ENCODE results near the gene STAB1.

STAB1 gene

GRCh38 chr3:52454250-52454937 is 40.7 kb upstream of the STAB1 start:
- Histone ChIP-seq H3K27ac (ENCODE audit: low read length) (peak overlapping the region; percentile 84), H3K36me3 (ENCODE audit: control insufficient read depth in 1 of 2, insufficient read depth in 2 of 2, low read length in 2 of 2) (peaks cover 12 to 19% of the 10 kb centered on the region in 2 donors), H3K9me3 (ENCODE audit: control insufficient read depth in 1 of 2, low read length in 2 of 2) (no peaks in the 10 kb centered on the region), H3K4me1 (ENCODE audit: control insufficient read depth in 1 of 2, insufficient read depth in 2 of 2, low read length in 2 of 2) (peaks cover 0 to 19% of the 10 kb centered on the region in 2 donors), H3K27me3 (ENCODE audit: low read depth, low read length) (no peaks in the 10 kb centered on the region), H3K4me3 (ENCODE audit: low read depth in 1 of 2, low read length in 2 of 2) (peak overlapping the region; percentile 74 to 86)

GRCh38 chr3:52454938-52455282 is 40.2 kb upstream of the STAB1 start:
- H3K4me1 ChIP-seq (ENCODE audit: control insufficient read depth in 1 of 2, insufficient read depth in 2 of 2, low read length in 2 of 2) = peaks cover 0 to 19% of the 10 kb centered on the region in 2 donors
- peaks cover 17 to 19% of the 10 kb centered on the region in 2 donors for H3K36me3 ChIP-seq (ENCODE audit: control insufficient read depth in 1 of 2, insufficient read depth in 2 of 2, low read length in 2 of 2)
- no peaks in the 10 kb centered on the region for H3K9me3 ChIP-seq (ENCODE audit: control insufficient read depth in 1 of 2, low read length in 2 of 2)
- peak overlapping the region; percentile 84 for H3K27ac ChIP-seq (ENCODE audit: low read length)
- peak overlapping the region; percentile 74 to 86 for H3K4me3 ChIP-seq (ENCODE audit: low read depth in 1 of 2, low read length in 2 of 2)
- H3K27me3 ChIP-seq (ENCODE audit: low read depth, low read length) = no peaks in the 10 kb centered on the region

GRCh38 chr3:52455283-52456168 is 39.6 kb upstream of the STAB1 start, which contains the start of gene NISCH:
NISCH (plus strand) TSS chr3:52455604; CDS start chr3:52455642, 38 bp downstream.
- H3K27ac ChIP-seq (ENCODE audit: low read length) = peak within 1 kb of the TSS; percentile 84
- no peaks in the 10 kb centered on the region for H3K9me3 ChIP-seq (ENCODE audit: control insufficient read depth in 1 of 2, low read length in 2 of 2)
- no peaks in the 10 kb centered on the region for H3K27me3 ChIP-seq (ENCODE audit: low read depth, low read length)
- H3K36me3 ChIP-seq (ENCODE audit: control insufficient read depth in 1 of 2, insufficient read depth in 2 of 2, low read length in 2 of 2) = peaks cover 20 to 23% of the 10 kb centered on the region in 2 donors
- H3K4me1 ChIP-seq (ENCODE audit: control insufficient read depth in 1 of 2, insufficient read depth in 2 of 2, low read length in 2 of 2) = peaks cover 0 to 19% of the 10 kb centered on the region in 2 donors
- H3K4me3 ChIP-seq (ENCODE audit: low read depth in 1 of 2, low read length in 2 of 2) = peak within 1 kb of the TSS; percentile 74 to 86

GRCh38 chr3:52456169-52456799 is 38.9 kb upstream of the STAB1 start:
- peaks cover 0 to 19% of the 10 kb centered on the region in 2 donors for H3K4me1 ChIP-seq (ENCODE audit: control insufficient read depth in 1 of 2, insufficient read depth in 2 of 2, low read length in 2 of 2)
- peaks cover 26 to 31% of the 10 kb centered on the region in 2 donors for H3K36me3 ChIP-seq (ENCODE audit: control insufficient read depth in 1 of 2, insufficient read depth in 2 of 2, low read length in 2 of 2)
- no peaks in the 10 kb centered on the region for H3K27me3 ChIP-seq (ENCODE audit: low read depth, low read length)
- H3K9me3 ChIP-seq (ENCODE audit: control insufficient read depth in 1 of 2, low read length in 2 of 2) = no peaks in the 10 kb centered on the region
- H3K27ac ChIP-seq (ENCODE audit: low read length) = peak overlapping the region; percentile 67
- peak overlapping the region; percentile 74 to 76 for H3K4me3 ChIP-seq (ENCODE audit: low read depth in 1 of 2, low read length in 2 of 2)

- Histone ChIP-seq H3K36me3 (ENCODE audit: control insufficient read depth in 1 of 2, insufficient read depth in 2 of 2, low read length in 2 of 2) (peaks cover 26 to 33% of the 10 kb centered on the region in 2 donors), H3K4me3 (ENCODE audit: low read depth in 1 of 2, low read length in 2 of 2) (peak overlapping the region; percentile 74 to 76), H3K27ac (ENCODE audit: low read length) (no peak overlapping the region), H3K4me1 (ENCODE audit: control insufficient read depth in 1 of 2, insufficient read depth in 2 of 2, low read length in 2 of 2) (peaks cover 0 to 19% of the 10 kb centered on the region in 2 donors), H3K27me3 (ENCODE audit: low read depth, low read length) (no peaks in the 10 kb centered on the region), H3K9me3 (ENCODE audit: control insufficient read depth in 1 of 2, low read length in 2 of 2) (no peaks in the 10 kb centered on the region)
Measured at GRCh38 chr3:52456800-52457183, 38.3 kb upstream of the STAB1 start.

- peaks cover 27 to 40% of the 10 kb centered on the region in 2 donors for H3K36me3 ChIP-seq (ENCODE audit: control insufficient read depth in 1 of 2, insufficient read depth in 2 of 2, low read length in 2 of 2)
- H3K27ac ChIP-seq (ENCODE audit: low read length) = no peak overlapping the region
- H3K27me3 ChIP-seq (ENCODE audit: low read depth, low read length) = no peaks in the 10 kb centered on the region
- peaks cover 0 to 19% of the 10 kb centered on the region in 2 donors for H3K4me1 ChIP-seq (ENCODE audit: control insufficient read depth in 1 of 2, insufficient read depth in 2 of 2, low read length in 2 of 2)
- no peak overlapping the region for H3K4me3 ChIP-seq (ENCODE audit: low read depth in 1 of 2, low read length in 2 of 2)
- no peaks in the 10 kb centered on the region for H3K9me3 ChIP-seq (ENCODE audit: control insufficient read depth in 1 of 2, low read length in 2 of 2)
Measured at GRCh38 chr3:52458031-52458760, 36.9 kb upstream of the STAB1 start.

GRCh38 chr3:52458770-52459545 is 36.2 kb upstream of the STAB1 start:
- Histone ChIP-seq H3K4me3 (ENCODE audit: low read depth in 1 of 2, low read length in 2 of 2) (no peak overlapping the region), H3K27ac (ENCODE audit: low read length) (no peak overlapping the region), H3K27me3 (ENCODE audit: low read depth, low read length) (no peaks in the 10 kb centered on the region), H3K9me3 (ENCODE audit: control insufficient read depth in 1 of 2, low read length in 2 of 2) (no peaks in the 10 kb centered on the region), H3K36me3 (ENCODE audit: control insufficient read depth in 1 of 2, insufficient read depth in 2 of 2, low read length in 2 of 2) (peaks cover 30 to 40% of the 10 kb centered on the region in 2 donors), H3K4me1 (ENCODE audit: control insufficient read depth in 1 of 2, insufficient read depth in 2 of 2, low read length in 2 of 2) (peaks cover 0 to 19% of the 10 kb centered on the region in 2 donors)

- Histone ChIP-seq H3K4me1 (ENCODE audit: control insufficient read depth in 1 of 2, insufficient read depth in 2 of 2, low read length in 2 of 2) (peaks cover 0 to 13% of the 10 kb centered on the region in 2 donors), H3K36me3 (ENCODE audit: control insufficient read depth in 1 of 2, insufficient read depth in 2 of 2, low read length in 2 of 2) (peaks cover 30 to 40% of the 10 kb centered on the region in 2 donors), H3K27ac (ENCODE audit: low read length) (no peak overlapping the region), H3K9me3 (ENCODE audit: control insufficient read depth in 1 of 2, low read length in 2 of 2) (no peaks in the 10 kb centered on the region), H3K27me3 (ENCODE audit: low read depth, low read length) (no peaks in the 10 kb centered on the region), H3K4me3 (ENCODE audit: low read depth in 1 of 2, low read length in 2 of 2) (no peak overlapping the region)
Measured at GRCh38 chr3:52461874-52462273, 33.3 kb upstream of the STAB1 start.

GRCh38 chr3:52463416-52463815 is 31.7 kb upstream of the STAB1 start:
- no peaks in the 10 kb centered on the region for H3K9me3 ChIP-seq (ENCODE audit: control insufficient read depth in 1 of 2, low read length in 2 of 2)
- H3K27ac ChIP-seq (ENCODE audit: low read length) = no peak overlapping the region
- H3K27me3 ChIP-seq (ENCODE audit: low read depth, low read length) = no peaks in the 10 kb centered on the region
- H3K36me3 ChIP-seq (ENCODE audit: control insufficient read depth in 1 of 2, insufficient read depth in 2 of 2, low read length in 2 of 2) = peaks cover 20 to 38% of the 10 kb centered on the region in 2 donors
- H3K4me3 ChIP-seq (ENCODE audit: low read depth in 1 of 2, low read length in 2 of 2) = no peak overlapping the region
- peaks cover 4 to 18% of the 10 kb centered on the region in 2 donors for H3K4me1 ChIP-seq (ENCODE audit: control insufficient read depth in 1 of 2, insufficient read depth in 2 of 2, low read length in 2 of 2)

GRCh38 chr3:52468336-52468735 is 26.8 kb upstream of the STAB1 start:
- H3K27me3 ChIP-seq (ENCODE audit: low read depth, low read length) = no peaks in the 10 kb centered on the region

More at GRCh38 chr3:52468336-52468735, 26.8 kb upstream of the STAB1 start:
- peaks cover 11 to 19% of the 10 kb centered on the region in 2 donors for H3K4me1 ChIP-seq (ENCODE audit: control insufficient read depth in 1 of 2, insufficient read depth in 2 of 2, low read length in 2 of 2)
- H3K27ac ChIP-seq (ENCODE audit: low read length) = no peak overlapping the region
- H3K4me3 ChIP-seq (ENCODE audit: low read depth in 1 of 2, low read length in 2 of 2) = no peak overlapping the region
- H3K36me3 ChIP-seq (ENCODE audit: control insufficient read depth in 1 of 2, insufficient read depth in 2 of 2, low read length in 2 of 2) = peaks cover 15 to 28% of the 10 kb centered on the region in 2 donors
- no peaks in the 10 kb centered on the region for H3K9me3 ChIP-seq (ENCODE audit: control insufficient read depth in 1 of 2, low read length in 2 of 2)
